ENCODE data around the gene NAE1. TPM values are rescaled to one million over a fixed set of nuclear protein-coding genes. Genes with fewer than 3 reads are reported as not detected.

The NAE1 gene
- total RNA-seq, 6 experiments from 2014 or later = 16.4 to 22.7 (median 20.2) TPM

DNA sequence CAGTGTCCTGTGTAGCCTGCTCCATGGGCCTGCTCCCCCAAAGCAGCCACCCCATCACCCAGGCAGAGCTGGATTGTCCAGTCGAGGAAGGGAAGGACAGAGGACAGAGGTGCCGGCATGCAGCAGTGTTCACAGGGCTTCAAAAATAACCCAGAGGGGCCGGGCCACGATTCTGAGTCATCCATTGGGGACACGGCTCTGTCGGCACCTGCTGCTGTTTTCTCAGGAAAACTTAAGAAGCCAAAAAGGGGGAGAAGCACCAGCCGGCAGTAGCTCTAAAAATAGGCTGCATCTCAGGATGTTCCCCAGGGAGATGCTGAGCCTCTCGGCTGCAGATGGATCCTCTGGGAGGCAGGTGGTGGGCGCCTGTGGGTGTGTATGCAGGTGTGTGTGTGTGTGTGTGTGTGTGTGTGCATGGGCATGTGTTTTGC lies 15.0 kb upstream of the NAE1 start:
- Histone ChIP-seq H3K36me3 (no peaks in the 10 kb centered on the region), H3K9me3 (no peaks in the 10 kb centered on the region), H3K27me3 (peaks cover 4 to 6% of the 10 kb centered on the region in 2 donors), H3K4me3 (no peak overlapping the region), H3K4me1 (peaks cover 0 to 10% (median 0%) of the 10 kb centered on the region in 4 donors), H3K27ac (no peak overlapping the region)
- no peak for ATAC-seq
- DNase-seq = no peak
- TF ChIP-seq POLR2A (IDR thresholded peaks at IDR 0.05) (no peak), CTCF (IDR thresholded peaks at IDR 0.05) (no peak)
- WGBS (ENCODE audit: insufficient coverage, low coverage, low lambda C conversion rate, missing lambda C conversion rate) = 75% methylated on average over 4 of the region's 9 CpGs
- intact Hi-C loops (cut with DNase I) = no loop called here

GRCh38 chr16:66845080-66845410 lies 14.3 kb upstream of the NAE1 start:
- 48% methylated on average over 2 of the region's 10 CpGs for WGBS (ENCODE audit: insufficient coverage, low coverage, low lambda C conversion rate, missing lambda C conversion rate)
- peak overlapping the region in 1 of 3 donors; percentile 39 for H3K4me3 ChIP-seq
- no peak for DNase-seq
- TF ChIP-seq POLR2A (IDR thresholded peaks at IDR 0.05) = no peak
- no peak for TF ChIP-seq CTCF (IDR thresholded peaks at IDR 0.05)
- no peaks in the 10 kb centered on the region for H3K36me3 ChIP-seq
- H3K27ac ChIP-seq = no peak overlapping the region
- no peaks in the 10 kb centered on the region for H3K9me3 ChIP-seq
- peaks cover 0 to 10% (median 0%) of the 10 kb centered on the region in 4 donors for H3K4me1 ChIP-seq
- intact Hi-C loops (cut with DNase I) = no loop called here
- no peak for ATAC-seq
- peaks cover 4 to 6% of the 10 kb centered on the region in 2 donors for H3K27me3 ChIP-seq

GRCh38 chr16:66844342-66845079 lies 13.7 kb upstream of the NAE1 start, which contains the start of gene CA7:
Gene CA7 (plus strand): TSS chr16:66844414. CDS start chr16:66844488, 74 bp downstream.
- Histone ChIP-seq H3K27me3 (peaks cover 4 to 6% of the 10 kb centered on the region in 2 donors), H3K9me3 (no peaks in the 10 kb centered on the region), H3K4me3 (peak within 1 kb of the TSS; percentile 16 to 39 (median 25)), H3K27ac (no peak within 1 kb of the TSS), H3K36me3 (no peaks in the 10 kb centered on the region), H3K4me1 (peaks cover 0 to 10% (median 0%) of the 10 kb centered on the region in 4 donors)
- DNase-seq (no peak), ATAC-seq (peak in 3 of 4 donors; percentile 28 to 35 (median 33))
- WGBS (ENCODE audit: insufficient coverage, low coverage, low lambda C conversion rate, missing lambda C conversion rate) = 3% methylated on average over 6 of the region's 79 CpGs
- intact Hi-C loops (cut with DNase I) = no loop called here
- no peak for TF ChIP-seq POLR2A (IDR thresholded peaks at IDR 0.05)
- TF ChIP-seq CTCF (IDR thresholded peaks at IDR 0.05) = no peak

- intact Hi-C loops (cut with DNase I) = no loop called here
- WGBS (ENCODE audit: insufficient coverage, low coverage, low lambda C conversion rate, missing lambda C conversion rate) = 43% methylated on average over 6 of the region's 14 CpGs
- peaks cover 4 to 6% of the 10 kb centered on the region in 2 donors for H3K27me3 ChIP-seq
These were observed 13.2 kb upstream of the NAE1 start for GRCh38 chr16:66844009-66844341.

More at GRCh38 chr16:66844009-66844341, 13.2 kb upstream of the NAE1 start:
- ATAC-seq (no peak), DNase-seq (no peak)
- no peaks in the 10 kb centered on the region for H3K36me3 ChIP-seq
- no peaks in the 10 kb centered on the region for H3K9me3 ChIP-seq
- peaks cover 0 to 10% (median 0%) of the 10 kb centered on the region in 4 donors for H3K4me1 ChIP-seq
- TF ChIP-seq POLR2A (IDR thresholded peaks at IDR 0.05) (no peak), CTCF (IDR thresholded peaks at IDR 0.05) (no peak)
- peak overlapping the region; percentile 16 to 39 (median 25) for H3K4me3 ChIP-seq
- no peak overlapping the region for H3K27ac ChIP-seq

Measured in right lobe of liver (tissue), 6 donors.